HepG2 (cell line): Measurements from ENCODE around the gene PATL1. TPM values are rescaled to one million over a fixed set of nuclear protein-coding genes. Genes with fewer than 3 reads are reported as not detected.

Experiments used
- AKNA ChIP-seq: sonication (generic); formaldehyde crosslinking; IDR thresholded peaks from 2 replicates; pipeline ENCODE4 v1.4.0; 2020; ENCODE audit warnings: missing genetic modification reagents, borderline replicate concordance
- CTCF ChIP-seq: sonication (generic); formaldehyde crosslinking; IDR thresholded peaks from 2 replicates; pipeline ENCODE4 v1.5.0; 2020; ENCODE audit warnings: mild to moderate bottlenecking, missing genetic modification reagents, moderate library complexity
- NPAS2 ChIP-seq: sonication (generic); formaldehyde crosslinking; IDR thresholded peaks from 2 replicates; pipeline ENCODE4 v1.8.0; 2022; ENCODE audit warnings: mild to moderate bottlenecking, missing genetic modification reagents, borderline replicate concordance
- PHF21A ChIP-seq: sonication (generic); formaldehyde crosslinking; IDR thresholded peaks from 2 replicates; pipeline ENCODE4 v1.5.0; 2020; ENCODE audit warnings: mild to moderate bottlenecking, missing genetic modification reagents
- PITX1 ChIP-seq: sonication (generic); formaldehyde crosslinking; IDR thresholded peaks from 2 replicates; pipeline ENCODE4 v1.5.1; 2020; ENCODE audit warnings: mild to moderate bottlenecking, missing genetic modification reagents
- PPARG ChIP-seq: conservative IDR thresholded peaks from 2 replicates; pipeline ENCODE4 v1.6.1; 2016; ENCODE audit warnings: missing biosample characterization, missing genetic modification reagents
- ZNF20 ChIP-seq: sonication (generic); formaldehyde crosslinking; IDR thresholded peaks from 2 replicates; pipeline ENCODE4 v1.4.0; 2020; ENCODE audit warnings: mild to moderate bottlenecking, moderate library complexity, missing genetic modification reagents
- ZNF558 ChIP-seq: sonication (generic); formaldehyde crosslinking; IDR thresholded peaks from 2 replicates; pipeline ENCODE4 v1.9.0; 2022; ENCODE audit warnings: mild to moderate bottlenecking, missing genetic modification reagents, borderline replicate concordance
- ZNF782 ChIP-seq: sonication (generic); formaldehyde crosslinking; IDR thresholded peaks from 2 replicates; pipeline ENCODE4 v1.4.0; 2020; ENCODE audit warnings: missing genetic modification reagents, mild to moderate bottlenecking, borderline replicate concordance
- ZSCAN5A ChIP-seq: sonication (generic); formaldehyde crosslinking; IDR thresholded peaks from 2 replicates; pipeline ENCODE4 v1.8.0; 2022; ENCODE audit warnings: mild to moderate bottlenecking, missing genetic modification reagents, borderline replicate concordance
- polyA plus RNA-seq, 8 experiments: library from polyadenylated mRNA; depleted of rRNA in 3 of 8; stranded (reverse) in 7 of 8; unstranded in 1 of 8; fragments of >200 nt; fragmentation: Illumina TruSeq in 4 of 8; extraction: Trizol in 4 of 8; gene quantifications; 2 replicates each; pipeline versions ENCODE4 v1.2.1 to v1.2.3, GENCODE V29; 2011 to 2016; ENCODE audit warnings: low read depth in 4 of 8, missing spikeins in 1 of 8, mixed read lengths in 1 of 8; ENCODE audit not compliant: insufficient read depth in 1 of 8
- total RNA-seq, 5 experiments: library from RNA; depleted of rRNA; stranded (reverse); fragments of >200 nt; fragmentation: Illumina TruSeq; extraction: Trizol; gene quantifications; 2 replicates each; pipeline ENCODE4 v1.2.3, GENCODE V29; 2016; ENCODE audit warnings: low read depth in 1 of 5
- TF ChIP-seq, protein P1 (sequence below), 2 experiments: fragments of 450-650 bp in 1 of 2; sonication (generic) in 1 of 2; formaldehyde crosslinking in 1 of 2; IDR thresholded peaks; 2 replicates each; pipeline versions ENCODE4 v1.6.1 to v1.8.0; 2016 to 2022; ENCODE audit warnings: antibody characterized with exemption in 1 of 2, mild to moderate bottlenecking in 1 of 2, missing genetic modification reagents in 1 of 2

Gene PATL1
- total and polyA plus RNA-seq, 2 of the 13 experiments (the other 11 are each of a cell fraction or from before 2014, with no cell fraction given) = 12.9 to 26.8 TPM

DNA sequence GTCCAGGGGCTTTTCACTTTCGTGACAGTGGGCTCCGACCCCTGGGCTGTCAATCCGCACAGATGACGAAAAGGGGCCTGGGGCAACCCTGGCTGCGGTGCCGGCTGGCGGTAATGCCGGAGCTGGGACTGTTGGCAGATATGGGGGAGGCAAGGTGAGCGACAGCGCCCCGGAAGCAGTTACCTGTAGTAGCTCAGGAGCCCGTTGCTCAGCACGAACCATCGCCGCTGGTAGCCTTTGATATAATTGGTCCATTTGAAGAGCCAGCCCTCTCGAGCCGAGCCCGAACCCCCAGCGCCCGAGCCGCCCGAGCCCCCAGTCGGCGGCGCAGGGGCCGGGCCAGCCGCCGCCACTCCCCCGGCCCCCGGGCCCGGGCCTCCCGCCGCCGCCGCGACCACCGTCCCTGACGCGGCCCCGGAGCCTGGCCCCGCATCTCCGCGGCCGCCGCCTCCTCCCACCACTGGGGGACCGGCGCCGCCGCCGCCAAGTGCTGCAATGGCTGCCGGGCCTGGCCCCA is 53.7 kb downstream of the PATL1 start (continued):
- TF ChIP-seq, protein P1, sequence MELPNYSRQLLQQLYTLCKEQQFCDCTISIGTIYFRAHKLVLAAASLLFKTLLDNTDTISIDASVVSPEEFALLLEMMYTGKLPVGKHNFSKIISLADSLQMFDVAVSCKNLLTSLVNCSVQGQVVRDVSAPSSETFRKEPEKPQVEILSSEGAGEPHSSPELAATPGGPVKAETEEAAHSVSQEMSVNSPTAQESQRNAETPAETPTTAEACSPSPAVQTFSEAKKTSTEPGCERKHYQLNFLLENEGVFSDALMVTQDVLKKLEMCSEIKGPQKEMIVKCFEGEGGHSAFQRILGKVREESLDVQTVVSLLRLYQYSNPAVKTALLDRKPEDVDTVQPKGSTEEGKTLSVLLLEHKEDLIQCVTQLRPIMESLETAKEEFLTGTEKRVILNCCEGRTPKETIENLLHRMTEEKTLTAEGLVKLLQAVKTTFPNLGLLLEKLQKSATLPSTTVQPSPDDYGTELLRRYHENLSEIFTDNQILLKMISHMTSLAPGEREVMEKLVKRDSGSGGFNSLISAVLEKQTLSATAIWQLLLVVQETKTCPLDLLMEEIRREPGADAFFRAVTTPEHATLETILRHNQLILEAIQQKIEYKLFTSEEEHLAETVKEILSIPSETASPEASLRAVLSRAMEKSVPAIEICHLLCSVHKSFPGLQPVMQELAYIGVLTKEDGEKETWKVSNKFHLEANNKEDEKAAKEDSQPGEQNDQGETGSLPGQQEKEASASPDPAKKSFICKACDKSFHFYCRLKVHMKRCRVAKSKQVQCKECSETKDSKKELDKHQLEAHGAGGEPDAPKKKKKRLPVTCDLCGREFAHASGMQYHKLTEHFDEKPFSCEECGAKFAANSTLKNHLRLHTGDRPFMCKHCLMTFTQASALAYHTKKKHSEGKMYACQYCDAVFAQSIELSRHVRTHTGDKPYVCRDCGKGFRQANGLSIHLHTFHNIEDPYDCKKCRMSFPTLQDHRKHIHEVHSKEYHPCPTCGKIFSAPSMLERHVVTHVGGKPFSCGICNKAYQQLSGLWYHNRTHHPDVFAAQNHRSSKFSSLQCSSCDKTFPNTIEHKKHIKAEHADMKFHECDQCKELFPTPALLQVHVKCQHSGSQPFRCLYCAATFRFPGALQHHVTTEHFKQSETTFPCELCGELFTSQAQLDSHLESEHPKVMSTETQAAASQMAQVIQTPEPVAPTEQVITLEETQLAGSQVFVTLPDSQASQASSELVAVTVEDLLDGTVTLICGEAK (IDR thresholded peaks at IDR 0.05) = no peak
- TF ChIP-seq, protein P1 (CRISPR knock-in tag; IDR thresholded peaks at IDR 0.05) = no peak
- TF ChIP-seq PITX1 (CRISPR knock-in tag) (0 out of 2 replicates have a peak, but pooled peaks have one; percentile 4), ZSCAN5A (CRISPR knock-in tag) (no peak), AKNA (CRISPR knock-in tag) (no peak), ZNF20 (CRISPR knock-in tag) (no peak), CTCF (CRISPR knock-in tag) (no peak), ZNF782 (no peak), PPARG (CRISPR knock-in tag) (no peak), NPAS2 (CRISPR knock-in tag) (no peak), ZNF558 (CRISPR knock-in tag) (no peak), PHF21A (CRISPR knock-in tag) (no peak)
